ENCODE results near the gene CADPS2.

CADPS2 gene

DNA sequence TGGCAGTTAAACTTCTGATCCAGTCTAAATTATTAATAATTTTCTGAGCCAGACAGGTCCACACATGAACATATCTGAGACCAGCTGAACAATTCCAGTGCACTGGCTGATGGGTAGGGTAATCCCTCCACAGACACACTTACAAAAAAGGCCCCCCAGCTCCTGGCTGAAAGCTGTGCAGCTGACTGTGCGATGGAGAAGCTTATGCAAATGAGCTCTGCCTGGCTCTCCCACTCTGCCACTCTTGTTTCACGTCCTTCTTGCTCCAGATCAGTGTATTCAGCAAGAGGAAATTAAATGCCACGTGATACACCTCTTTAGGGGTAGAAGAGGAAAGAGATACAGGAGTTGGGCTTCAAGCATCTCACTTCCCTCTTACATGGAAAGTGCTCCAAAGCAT, 505.3 kb downstream of the CADPS2 start:
- DNase-seq (ENCODE audit: low read depth in 1 of 2, low spot score in 1 of 2), result no peak
- Histone ChIP-seq H3K4me3 (replicated peaks; ENCODE audit: insufficient read depth, low read length) (no peak overlapping the region), H3K27me3 (ENCODE audit: insufficient read depth, poor library complexity, severe bottlenecking) (no peaks in the 10 kb centered on the region), H3K27ac (replicated peaks) (no peak overlapping the region)
- no peak for TF ChIP-seq SPI1 (IDR thresholded peaks at IDR 0.05; ENCODE audit: borderline replicate concordance, low read depth)

DNA sequence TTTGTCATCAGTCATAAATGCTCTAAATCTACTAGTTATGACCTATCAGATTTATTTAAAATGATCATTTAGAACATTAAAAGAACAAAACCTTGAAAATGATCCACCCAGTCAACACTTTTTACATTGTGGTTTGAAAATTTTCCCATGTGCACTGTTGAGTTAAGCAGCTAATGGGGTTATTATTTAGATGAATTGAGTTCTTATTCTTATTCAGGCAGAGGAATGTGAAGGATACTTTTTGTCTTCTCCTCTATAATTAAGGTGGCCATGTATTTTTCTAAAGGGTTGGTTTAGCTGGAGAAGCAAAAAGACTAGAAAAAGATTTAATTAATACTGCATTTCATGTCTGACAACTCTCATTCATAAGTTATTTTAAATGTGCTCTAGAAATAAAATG, 506.8 kb downstream of the CADPS2 start:
- Histone ChIP-seq H3K27me3 (ENCODE audit: insufficient read depth, poor library complexity, severe bottlenecking) (no peaks in the 10 kb centered on the region), H3K4me3 (replicated peaks; ENCODE audit: insufficient read depth, low read length) (no peak overlapping the region), H3K27ac (replicated peaks) (no peak overlapping the region)
- TF ChIP-seq GABPA (IDR thresholded peaks at IDR 0.05; ENCODE audit: low read depth) (no peak), POLR2AphosphoS5 (IDR thresholded peaks at IDR 0.05; ENCODE audit: low read depth) (no peak)
- TF ChIP-seq, protein P1, sequence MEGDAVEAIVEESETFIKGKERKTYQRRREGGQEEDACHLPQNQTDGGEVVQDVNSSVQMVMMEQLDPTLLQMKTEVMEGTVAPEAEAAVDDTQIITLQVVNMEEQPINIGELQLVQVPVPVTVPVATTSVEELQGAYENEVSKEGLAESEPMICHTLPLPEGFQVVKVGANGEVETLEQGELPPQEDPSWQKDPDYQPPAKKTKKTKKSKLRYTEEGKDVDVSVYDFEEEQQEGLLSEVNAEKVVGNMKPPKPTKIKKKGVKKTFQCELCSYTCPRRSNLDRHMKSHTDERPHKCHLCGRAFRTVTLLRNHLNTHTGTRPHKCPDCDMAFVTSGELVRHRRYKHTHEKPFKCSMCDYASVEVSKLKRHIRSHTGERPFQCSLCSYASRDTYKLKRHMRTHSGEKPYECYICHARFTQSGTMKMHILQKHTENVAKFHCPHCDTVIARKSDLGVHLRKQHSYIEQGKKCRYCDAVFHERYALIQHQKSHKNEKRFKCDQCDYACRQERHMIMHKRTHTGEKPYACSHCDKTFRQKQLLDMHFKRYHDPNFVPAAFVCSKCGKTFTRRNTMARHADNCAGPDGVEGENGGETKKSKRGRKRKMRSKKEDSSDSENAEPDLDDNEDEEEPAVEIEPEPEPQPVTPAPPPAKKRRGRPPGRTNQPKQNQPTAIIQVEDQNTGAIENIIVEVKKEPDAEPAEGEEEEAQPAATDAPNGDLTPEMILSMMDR (IDR thresholded peaks at IDR 0.05; ENCODE audit: insufficient read depth, low read length), result no peak
- TF ChIP-seq, protein P2, sequence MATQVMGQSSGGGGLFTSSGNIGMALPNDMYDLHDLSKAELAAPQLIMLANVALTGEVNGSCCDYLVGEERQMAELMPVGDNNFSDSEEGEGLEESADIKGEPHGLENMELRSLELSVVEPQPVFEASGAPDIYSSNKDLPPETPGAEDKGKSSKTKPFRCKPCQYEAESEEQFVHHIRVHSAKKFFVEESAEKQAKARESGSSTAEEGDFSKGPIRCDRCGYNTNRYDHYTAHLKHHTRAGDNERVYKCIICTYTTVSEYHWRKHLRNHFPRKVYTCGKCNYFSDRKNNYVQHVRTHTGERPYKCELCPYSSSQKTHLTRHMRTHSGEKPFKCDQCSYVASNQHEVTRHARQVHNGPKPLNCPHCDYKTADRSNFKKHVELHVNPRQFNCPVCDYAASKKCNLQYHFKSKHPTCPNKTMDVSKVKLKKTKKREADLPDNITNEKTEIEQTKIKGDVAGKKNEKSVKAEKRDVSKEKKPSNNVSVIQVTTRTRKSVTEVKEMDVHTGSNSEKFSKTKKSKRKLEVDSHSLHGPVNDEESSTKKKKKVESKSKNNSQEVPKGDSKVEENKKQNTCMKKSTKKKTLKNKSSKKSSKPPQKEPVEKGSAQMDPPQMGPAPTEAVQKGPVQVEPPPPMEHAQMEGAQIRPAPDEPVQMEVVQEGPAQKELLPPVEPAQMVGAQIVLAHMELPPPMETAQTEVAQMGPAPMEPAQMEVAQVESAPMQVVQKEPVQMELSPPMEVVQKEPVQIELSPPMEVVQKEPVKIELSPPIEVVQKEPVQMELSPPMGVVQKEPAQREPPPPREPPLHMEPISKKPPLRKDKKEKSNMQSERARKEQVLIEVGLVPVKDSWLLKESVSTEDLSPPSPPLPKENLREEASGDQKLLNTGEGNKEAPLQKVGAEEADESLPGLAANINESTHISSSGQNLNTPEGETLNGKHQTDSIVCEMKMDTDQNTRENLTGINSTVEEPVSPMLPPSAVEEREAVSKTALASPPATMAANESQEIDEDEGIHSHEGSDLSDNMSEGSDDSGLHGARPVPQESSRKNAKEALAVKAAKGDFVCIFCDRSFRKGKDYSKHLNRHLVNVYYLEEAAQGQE (IDR thresholded peaks at IDR 0.05; ENCODE audit: insufficient replicate concordance, low read depth), result no peak
- DNase-seq (ENCODE audit: low read depth in 1 of 2, low spot score in 1 of 2), result no peak

DNA sequence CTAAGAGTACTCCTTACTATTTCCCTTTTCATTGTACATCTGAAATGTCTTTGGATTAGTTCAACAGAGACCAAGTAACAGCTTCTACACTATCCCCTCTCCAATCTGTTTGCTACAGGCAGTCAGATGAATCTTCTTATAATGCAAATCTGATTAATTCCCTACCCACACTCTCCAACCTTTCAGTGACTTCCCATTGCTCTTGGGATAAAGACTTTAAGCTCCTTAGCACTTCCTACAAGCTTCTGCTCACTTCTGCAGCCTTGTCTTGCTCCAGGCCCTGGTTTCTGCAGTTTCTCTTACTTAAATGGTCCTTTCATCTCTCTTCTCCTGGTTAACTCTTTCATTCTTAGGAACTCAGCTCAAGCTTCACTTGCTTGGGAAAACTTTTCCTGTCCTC, 516.5 kb downstream of the CADPS2 start:
- no peak overlapping the region for H3K4me3 ChIP-seq (replicated peaks; ENCODE audit: insufficient read depth, low read length)
- TF ChIP-seq, protein P2 (IDR thresholded peaks at IDR 0.05; ENCODE audit: insufficient replicate concordance, low read depth), result no peak
- DNase-seq (ENCODE audit: low read depth in 1 of 2, low spot score in 1 of 2), result no peak
- no peaks in the 10 kb centered on the region for H3K27me3 ChIP-seq (ENCODE audit: insufficient read depth, poor library complexity, severe bottlenecking)
- H3K27ac ChIP-seq (replicated peaks), result no peak overlapping the region

DNA sequence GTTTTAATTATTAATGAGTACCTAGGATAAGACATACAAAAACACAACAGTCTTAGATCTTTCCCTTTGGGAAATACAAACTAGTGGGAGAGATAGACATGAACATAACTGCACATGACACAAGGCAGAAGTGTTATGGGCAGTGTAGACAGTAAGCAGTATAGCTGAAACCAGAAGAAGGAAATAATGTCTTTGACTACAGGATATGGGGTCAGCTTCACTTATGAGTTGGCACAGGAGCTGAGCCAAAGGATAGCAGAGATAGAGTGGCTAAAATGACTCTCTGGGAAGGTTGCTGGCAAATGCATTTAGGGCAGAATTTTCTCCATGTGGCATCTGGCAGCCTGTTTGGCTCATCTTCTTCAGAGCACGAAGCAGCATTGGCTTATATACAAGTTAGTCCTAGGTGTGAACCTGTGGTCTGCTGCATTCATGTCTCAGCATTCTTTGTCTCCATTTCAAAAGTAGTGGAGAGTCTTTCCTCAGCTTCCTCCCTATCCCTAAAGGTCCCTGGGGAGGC, 521.4 kb downstream of the CADPS2 start:
- DNase-seq (ENCODE audit: low read depth in 1 of 2, low spot score in 1 of 2), result no peak
- TF ChIP-seq GABPA (IDR thresholded peaks at IDR 0.05; ENCODE audit: low read depth) (no peak), POLR2AphosphoS5 (IDR thresholded peaks at IDR 0.05; ENCODE audit: low read depth) (no peak), SPI1 (IDR thresholded peaks at IDR 0.05; ENCODE audit: borderline replicate concordance, low read depth) (no peak)
- TF ChIP-seq, protein P2 (IDR thresholded peaks at IDR 0.05; ENCODE audit: insufficient replicate concordance, low read depth), result no peak
- TF ChIP-seq, protein P1 (IDR thresholded peaks at IDR 0.05; ENCODE audit: insufficient read depth, low read length), result no peak
- no peak overlapping the region for H3K4me3 ChIP-seq (replicated peaks; ENCODE audit: insufficient read depth, low read length)
- no peaks in the 10 kb centered on the region for H3K27me3 ChIP-seq (ENCODE audit: insufficient read depth, poor library complexity, severe bottlenecking)
- no peak overlapping the region for H3K27ac ChIP-seq (replicated peaks)

All from HL-60 (cell line).